Activated gamma-delta T cell (primary cell): ENCODE results near the gene OVOL2.
"Not testable (repeated sequence)": the region's sequence is repeated elsewhere in the genome, so short reads cannot be mapped to it uniquely, and the experiment has no call there.

ENCODE experiments used
- DNase-seq: peaks from one replicate; lab custom pipeline; 2025; lab: John Stamatoyannopoulos, UW
- total RNA-seq, 2 donors: gene quantifications; one replicate each; lab custom pipeline; 2026; lab: John Stamatoyannopoulos, UW

Gene OVOL2
- 0 to 0.04 reads per million in 2 donors for total RNA-seq

- DNase-seq: no peak
These were observed at the start of gene OVOL2 for GRCh38 chr20:18057101-18057993. Gene OVOL2, minus strand, starts transcription at chr20:18057916. Its CDS starts 282 bp downstream, at chr20:18057634.

GRCh38 chr20:18103497-18103896 is 45.8 kb upstream of the OVOL2 start:
- DNase-seq: no peak

GRCh38 chr20:18101125-18101810 is 43.6 kb upstream of the OVOL2 start:
- no peak for DNase-seq

- not testable (repeated sequence) for DNase-seq
These were observed 42.9 kb upstream of the OVOL2 start for GRCh38 chr20:18100569-18100968.

- no peak for DNase-seq
These were observed 36.5 kb upstream of the OVOL2 start for GRCh38 chr20:18094191-18094590.

GRCh38 chr20:18093388-18093787 is 35.7 kb upstream of the OVOL2 start:
- DNase-seq: no peak

GRCh38 chr20:18092890-18093289 is 35.2 kb upstream of the OVOL2 start:
- DNase-seq: no peak

- no peak for DNase-seq
These were observed 33.9 kb upstream of the OVOL2 start for GRCh38 chr20:18091623-18092022.

GRCh38 chr20:18090477-18090876 is 32.8 kb upstream of the OVOL2 start:
- no peak for DNase-seq

- no peak for DNase-seq
These were observed 32.3 kb upstream of the OVOL2 start for GRCh38 chr20:18090044-18090443.

GRCh38 chr20:18088841-18089240 is 31.1 kb upstream of the OVOL2 start:
- DNase-seq: not testable (repeated sequence)

GRCh38 chr20:18088298-18088697 is 30.6 kb upstream of the OVOL2 start:
- DNase-seq: not testable (repeated sequence)

GRCh38 chr20:18087054-18087453 is 29.3 kb upstream of the OVOL2 start:
- DNase-seq: no peak

- DNase-seq: not testable (repeated sequence)
These were observed 23.1 kb upstream of the OVOL2 start for GRCh38 chr20:18080836-18081235.

GRCh38 chr20:18079756-18080353 is 22.1 kb upstream of the OVOL2 start:
- no peak for DNase-seq

GRCh38 chr20:18077157-18077556 is 19.4 kb upstream of the OVOL2 start:
- no peak for DNase-seq

GRCh38 chr20:18072532-18072931 is 14.8 kb upstream of the OVOL2 start:
- DNase-seq: no peak

GRCh38 chr20:18066421-18067333 is 9.0 kb upstream of the OVOL2 start:
- DNase-seq: no peak

GRCh38 chr20:18063676-18064075 is 6.0 kb upstream of the OVOL2 start:
- no peak for DNase-seq

- DNase-seq: no peak
These were observed 1.9 kb upstream of the OVOL2 start for GRCh38 chr20:18059603-18060002.

GRCh38 chr20:18058661-18059467 is 1.1 kb upstream of the OVOL2 start:
- DNase-seq: no peak
